WTC11 (cell line): ENCODE data around the gene ABCB6. TPM values are rescaled to one million over a fixed set of nuclear protein-coding genes. Genes with fewer than 3 reads are reported as not detected.

Source experiments
- ATAC-seq: fragments of 200-7000 bp; cut with Tn5 transposase; 2 replicates; pipeline ENCODE4 v1.10.0; 2021; ENCODE audit warnings: mild to moderate bottlenecking, moderate library complexity
- CTCF ChIA-PET: fragments of 300-600 bp; sonication (Branson Sonifier 250); formaldehyde crosslinking; loops from one replicate; lab custom pipeline; 2021; ENCODE audit warnings: antibody characterized with exemption; lab: Charles Lee
- POLR2A ChIA-PET: fragments of 350-600 bp; sonication (Branson Sonifier 250); formaldehyde crosslinking; loops from one replicate; lab custom pipeline; 2021; ENCODE audit warnings: antibody characterized with exemption; lab: Charles Lee
- DNase-seq: peaks from one replicate; pipeline ENCODE4 v3.0.0; 2021; ENCODE audit warnings: low spot score
- H3K27ac Mint-ChIP-seq: 2 replicates; pipeline ENCODE4 v1.8.0; 2021; ENCODE audit warnings: mixed read lengths
- H3K27me3 Mint-ChIP-seq: 2 replicates; pipeline ENCODE4 v1.8.0; 2021; ENCODE audit warnings: low read depth, mild to moderate bottlenecking, moderate library complexity, mixed read lengths
- H3K36me3 Mint-ChIP-seq: 2 replicates; pipeline ENCODE4 v1.8.0; 2021; ENCODE audit warnings: mixed read lengths
- H3K4me1 Mint-ChIP-seq: 2 replicates; pipeline ENCODE4 v1.8.0; 2022; ENCODE audit warnings: mixed read lengths
- H3K4me3 Mint-ChIP-seq: 2 replicates; pipeline ENCODE4 v1.8.0; 2021; ENCODE audit warnings: mild to moderate bottlenecking, moderate library complexity, mixed read lengths
- H3K9me3 Mint-ChIP-seq: 2 replicates; pipeline ENCODE4 v1.8.0; 2021; ENCODE audit warnings: mixed read lengths
- AR ChIP-seq: fragments of 250-450 bp; sonication (Bioruptor Pico); IDR thresholded peaks from 2 replicates; pipeline ENCODE4 v1.9.0; 2021; ENCODE audit warnings: mild to moderate bottlenecking
- CDX4 ChIP-seq: fragments of 250-450 bp; sonication (Bioruptor Pico); IDR thresholded peaks from 2 replicates; pipeline ENCODE4 v1.9.0; 2021; ENCODE audit warnings: moderate library complexity, mild to moderate bottlenecking, inconsistent platforms, borderline replicate concordance
- ELF4 ChIP-seq: sonication (generic); formaldehyde crosslinking; IDR thresholded peaks from 2 replicates; pipeline ENCODE4 v1.8.1; 2022; ENCODE audit warnings: low read depth, mild to moderate bottlenecking, moderate library complexity, missing genetic modification reagents
- ERG ChIP-seq: fragments of 250-450 bp; sonication (Bioruptor Pico); IDR thresholded peaks from 2 replicates; pipeline ENCODE4 v1.8.0; 2021; ENCODE audit warnings: mild to moderate bottlenecking
- FOXK1 ChIP-seq: sonication (generic); formaldehyde crosslinking; IDR thresholded peaks from 2 replicates; pipeline ENCODE4 v1.8.0; 2022; ENCODE audit warnings: mild to moderate bottlenecking, moderate library complexity, missing genetic modification reagents
- FOXP1 ChIP-seq: sonication (generic); formaldehyde crosslinking; IDR thresholded peaks from 2 replicates; pipeline ENCODE4 v1.8.0; 2022; ENCODE audit warnings: missing genetic modification reagents, mild to moderate bottlenecking, moderate library complexity, borderline replicate concordance
- GTF2I ChIP-seq: fragments of 250-450 bp; sonication (Bioruptor Pico); conservative IDR thresholded peaks from 2 replicates; pipeline ENCODE4 v1.4.0; 2021; ENCODE audit warnings: mild to moderate bottlenecking
- MAX ChIP-seq: sonication (generic); formaldehyde crosslinking; IDR thresholded peaks from 2 replicates; pipeline ENCODE4 v1.8.0; 2022; ENCODE audit warnings: mild to moderate bottlenecking, missing genetic modification reagents
- NFE2L1 ChIP-seq: sonication (generic); formaldehyde crosslinking; IDR thresholded peaks from 2 replicates; pipeline ENCODE4 v1.8.1; 2023; ENCODE audit warnings: missing genetic modification reagents
- PRRX2 ChIP-seq: fragments of 250-450 bp; sonication (Bioruptor Pico); IDR thresholded peaks from 2 replicates; pipeline ENCODE4 v1.8.0; 2021; ENCODE audit warnings: mild to moderate bottlenecking
- SP1 ChIP-seq: sonication (generic); formaldehyde crosslinking; conservative IDR thresholded peaks from 2 replicates; pipeline ENCODE4 v1.8.1; 2022; ENCODE audit warnings: missing genetic modification reagents
- TEAD1 ChIP-seq: sonication (generic); formaldehyde crosslinking; IDR thresholded peaks from 2 replicates; pipeline ENCODE4 v1.8.0; 2022; ENCODE audit warnings: mild to moderate bottlenecking, missing genetic modification reagents
- USF1 ChIP-seq: sonication (generic); formaldehyde crosslinking; IDR thresholded peaks from 2 replicates; pipeline ENCODE4 v1.8.0; 2022; ENCODE audit warnings: mild to moderate bottlenecking, missing genetic modification reagents
- USF2 ChIP-seq: sonication (generic); formaldehyde crosslinking; IDR thresholded peaks from 2 replicates; pipeline ENCODE4 v1.8.1; 2023; ENCODE audit warnings: mild to moderate bottlenecking, missing genetic modification reagents, moderate library complexity
- ZNF219 ChIP-seq: sonication (generic); formaldehyde crosslinking; IDR thresholded peaks from 2 replicates; pipeline ENCODE4 v1.8.0; 2023; ENCODE audit warnings: missing genetic modification reagents, mild to moderate bottlenecking, borderline replicate concordance
- ZNF416 ChIP-seq: fragments of 250-450 bp; sonication (Bioruptor Pico); IDR thresholded peaks from 2 replicates; pipeline ENCODE4 v1.9.0; 2021; ENCODE audit warnings: mild to moderate bottlenecking, inconsistent platforms
- ZNF425 ChIP-seq: fragments of 250-450 bp; sonication (Bioruptor Pico); conservative IDR thresholded peaks from 2 replicates; pipeline ENCODE4 v1.9.0; 2021; ENCODE audit warnings: mild to moderate bottlenecking
- total RNA-seq: library from RNA; stranded (reverse); gene quantifications from 3 replicates; pipeline ENCODE4 v1.2.3, GENCODE V29; 2021

Gene ABCB6
- total RNA-seq, 1 experiment from 2014 or later, result 44.8 TPM

GRCh38 chr2:219167997-219168396 lies 50.8 kb downstream of the ABCB6 start:
- ATAC-seq, result no peak; the same call in 1 of the 2 replicates
- Mint-ChIP-seq H3K27ac (no peak overlapping the region; the same call in 1 of the 2 replicates), H3K4me1 (0 out of 2 replicates have a peak, but pooled peaks cover 3% of the 10 kb centered on the region), H3K4me3 (no peak overlapping the region), H3K9me3 (no peaks in the 10 kb centered on the region), H3K27me3 (peaks cover 4% of the 10 kb centered on the region), H3K36me3 (no peaks in the 10 kb centered on the region)
- TF ChIP-seq USF1, result no peak
- TF ChIP-seq MAX (CRISPR knock-in tag), result no peak
- no peak for TF ChIP-seq SP1
- no peak for TF ChIP-seq PRRX2 (CRISPR knock-in tag)
- no peak for TF ChIP-seq GTF2I (CRISPR knock-in tag)
- no peak for DNase-seq
- CTCF ChIA-PET, result interaction anchor here (0.6 to 0.7 kb wide), 2 partner anchors 43 to 168 kb away, joined by 3 to 4 read pairs; no protein-coding TSS in a partner anchor
- POLR2A ChIA-PET, result no interaction called here

- DNase-seq (no peak), ATAC-seq (no peak)
- no peak overlapping the region for H3K4me3 Mint-ChIP-seq
- no peaks in the 10 kb centered on the region for H3K9me3 Mint-ChIP-seq
- no peak overlapping the region for H3K27ac Mint-ChIP-seq
- peaks cover 7% of the 10 kb centered on the region for H3K4me1 Mint-ChIP-seq
- H3K27me3 Mint-ChIP-seq, result peaks cover 19% of the 10 kb centered on the region
- H3K36me3 Mint-ChIP-seq, result no peaks in the 10 kb centered on the region
- TF ChIP-seq ZNF416, result no peak
- TF ChIP-seq AR (CRISPR knock-in tag), result no peak
- peak; percentile 69; the same call in 1 of the 2 replicates for TF ChIP-seq GTF2I (CRISPR knock-in tag)
- ChIA-PET POLR2A (no interaction called here), CTCF (no interaction called here)
Observed at GRCh38 chr2:219165058-219165911, 53.5 kb downstream of the ABCB6 start.

- peaks cover 10% of the 10 kb centered on the region for H3K4me1 Mint-ChIP-seq
- ChIA-PET CTCF (interaction anchor here (0.9 kb wide), 1 partner anchor 9 kb away, joined by 3 read pairs; no protein-coding TSS in a partner anchor), POLR2A (no interaction called here)
- DNase-seq (no peak), ATAC-seq (no peak)
- no peaks in the 10 kb centered on the region for H3K9me3 Mint-ChIP-seq
- H3K4me3 Mint-ChIP-seq, result no peak overlapping the region
- peaks cover 19% of the 10 kb centered on the region for H3K27me3 Mint-ChIP-seq
- H3K36me3 Mint-ChIP-seq, result no peaks in the 10 kb centered on the region
- H3K27ac Mint-ChIP-seq, result no peak overlapping the region
- TF ChIP-seq USF2 (CRISPR knock-in tag) (no peak), ZNF416 (no peak), FOXK1 (CRISPR knock-in tag) (no peak), ZNF219 (CRISPR knock-in tag) (no peak), ERG (CRISPR knock-in tag) (no peak), ELF4 (CRISPR knock-in tag) (no peak), FOXP1 (CRISPR knock-in tag) (no peak), NFE2L1 (CRISPR knock-in tag) (no peak), CDX4 (CRISPR knock-in tag) (no peak), ZNF425 (no peak), TEAD1 (CRISPR knock-in tag) (no peak)
Observed at GRCh38 chr2:219163156-219163555, 55.6 kb downstream of the ABCB6 start.
